ENCODE data around the gene EFNB2. TPM values are rescaled to one million over a fixed set of nuclear protein-coding genes. Genes with fewer than 3 reads are reported as not detected.

The EFNB2 gene
- total RNA-seq, 2 experiments from 2014 or later, result 0.05 to 0.14 TPM

- Mint-ChIP-seq H3K4me1 (peaks cover 15% of the 10 kb centered on the region), H3K27ac (no peak overlapping the region), H3K36me3 (ENCODE audit: low read depth) (no peaks in the 10 kb centered on the region), H3K4me3 (no peak overlapping the region), H3K27me3 (peaks cover 36% of the 10 kb centered on the region), H3K9me3 (ENCODE audit: low read depth) (no peaks in the 10 kb centered on the region)
- CTCF ChIA-PET, result no interaction called here
- POLR2A ChIA-PET, result no interaction called here
- DNase-seq (no peak), ATAC-seq (no peak)
- intact Hi-C loops (cut with DNase I, micrococcal nuclease), result loop anchor here in 1 of 2 experiments (5.0 to 10.0 kb wide), 2 partner anchors 626 to 1484 kb away; no protein-coding TSS in a partner anchor
Measured at GRCh38 chr13:106530980-106531481, 4.4 kb downstream of the EFNB2 start.

DNA sequence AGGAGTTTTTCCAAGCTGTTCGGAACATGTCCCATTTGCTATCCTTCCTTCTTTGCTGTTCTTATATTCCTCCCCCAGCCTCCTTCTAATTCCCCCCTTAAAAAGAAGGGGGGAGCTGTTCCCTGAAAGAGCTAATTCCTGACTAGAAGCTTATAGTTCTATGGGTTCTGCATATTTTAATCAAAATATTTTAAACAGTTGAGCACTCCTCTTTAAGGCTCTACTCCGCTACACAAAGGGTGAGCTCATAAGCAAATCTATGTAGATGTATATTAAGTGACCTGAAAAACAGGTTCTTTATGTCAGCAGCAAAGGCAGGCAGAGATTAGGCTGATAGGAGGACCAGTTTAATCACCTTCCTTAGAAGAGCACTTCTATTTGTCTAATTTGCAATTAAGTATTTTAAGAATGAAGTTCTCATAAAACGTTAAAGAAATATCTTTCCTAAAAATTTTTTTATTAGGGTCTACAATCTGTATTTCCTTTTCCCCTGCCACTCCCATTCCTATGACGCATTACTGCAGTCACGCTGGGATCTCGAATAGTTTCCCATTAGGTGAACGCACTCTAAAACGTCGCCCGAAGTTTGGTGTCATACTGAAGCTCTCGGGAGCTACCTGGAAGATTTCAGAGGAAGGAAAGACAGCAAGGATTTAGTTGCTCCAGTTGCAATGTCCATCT is 5.2 kb downstream of the EFNB2 start:
- Mint-ChIP-seq H3K4me3 (no peak overlapping the region), H3K4me1 (peaks cover 15% of the 10 kb centered on the region), H3K36me3 (ENCODE audit: low read depth) (no peaks in the 10 kb centered on the region), H3K27me3 (peaks cover 38% of the 10 kb centered on the region), H3K9me3 (ENCODE audit: low read depth) (no peaks in the 10 kb centered on the region), H3K27ac (no peak overlapping the region)
- ChIA-PET CTCF (interaction anchor here (0.5 kb wide), 1 partner anchor 90 kb away, joined by 3 read pairs; no protein-coding TSS in a partner anchor), POLR2A (no interaction called here)
- ATAC-seq (no peak), DNase-seq (no peak)
- intact Hi-C loops (cut with DNase I, micrococcal nuclease), result loop anchor here in 1 of 2 experiments (5.0 to 10.0 kb wide), 2 partner anchors 626 to 1483 kb away; no protein-coding TSS in a partner anchor

DNA sequence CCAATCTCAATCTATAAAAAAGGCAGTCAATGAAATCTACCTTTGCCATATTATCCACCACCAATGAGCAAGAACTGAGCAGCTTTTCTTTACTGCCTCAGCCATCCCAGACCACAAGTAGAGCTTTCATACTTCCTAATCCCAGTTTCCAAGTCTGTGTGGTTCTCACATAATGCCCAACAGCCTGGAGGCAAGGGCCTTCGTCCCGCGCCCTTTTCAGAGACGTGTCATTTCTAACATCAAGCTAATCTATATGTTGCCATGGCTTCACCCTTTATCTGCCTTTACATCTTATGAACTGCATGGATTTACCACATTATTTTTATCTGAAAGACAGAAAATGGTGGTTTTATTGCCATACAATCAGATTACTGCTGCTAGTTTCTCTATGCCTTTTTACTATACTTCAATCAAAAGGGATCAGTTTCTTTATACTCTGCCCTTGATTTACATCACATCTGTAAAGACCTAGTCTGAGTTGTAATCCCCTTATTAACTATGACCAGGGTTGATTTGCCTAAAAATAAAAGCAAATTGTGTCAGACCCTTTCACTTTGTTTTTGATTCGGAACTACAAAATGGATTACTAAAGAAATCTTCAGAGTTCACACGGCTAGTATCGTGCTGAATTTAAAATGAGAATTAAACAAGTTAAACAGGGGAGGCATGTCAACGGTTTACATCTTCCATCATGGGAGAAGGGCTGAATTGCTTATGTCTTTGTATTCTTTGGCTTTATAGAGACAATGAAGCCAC is 5.9 kb downstream of the EFNB2 start:
- Mint-ChIP-seq H3K27ac (no peak overlapping the region), H3K27me3 (peaks cover 38% of the 10 kb centered on the region), H3K4me1 (peaks cover 15% of the 10 kb centered on the region), H3K36me3 (ENCODE audit: low read depth) (no peaks in the 10 kb centered on the region), H3K4me3 (no peak overlapping the region), H3K9me3 (ENCODE audit: low read depth) (no peaks in the 10 kb centered on the region)
- POLR2A ChIA-PET, result no interaction called here
- DNase-seq, result no peak
- CTCF ChIA-PET, result interaction anchor here (0.5 kb wide), 1 partner anchor 91 kb away, joined by 3 read pairs; no protein-coding TSS in a partner anchor
- ATAC-seq, result no peak
- intact Hi-C loops (cut with DNase I, micrococcal nuclease), result loop anchor here in 1 of 2 experiments (5.0 to 10.0 kb wide), 2 partner anchors 625 to 1482 kb away; no protein-coding TSS in a partner anchor

GRCh38 chr13:106528718-106529414 is 6.6 kb downstream of the EFNB2 start:
- H3K27me3 Mint-ChIP-seq, result peaks cover 35% of the 10 kb centered on the region
- DNase-seq (no peak), ATAC-seq (no peak)
- intact Hi-C loops (cut with DNase I, micrococcal nuclease), result no loop called here
- no peak overlapping the region for H3K27ac Mint-ChIP-seq
- no peaks in the 10 kb centered on the region for H3K36me3 Mint-ChIP-seq (ENCODE audit: low read depth)
- peaks cover 14% of the 10 kb centered on the region for H3K4me1 Mint-ChIP-seq
- no peak overlapping the region for H3K4me3 Mint-ChIP-seq
- CTCF ChIA-PET, result no interaction called here
- POLR2A ChIA-PET, result no interaction called here
- H3K9me3 Mint-ChIP-seq (ENCODE audit: low read depth), result no peaks in the 10 kb centered on the region

- H3K27ac Mint-ChIP-seq, result no peak overlapping the region
- no peaks in the 10 kb centered on the region for H3K36me3 Mint-ChIP-seq (ENCODE audit: low read depth)
- no peak for DNase-seq
- POLR2A ChIA-PET, result no interaction called here
- peaks cover 6% of the 10 kb centered on the region for H3K4me1 Mint-ChIP-seq
- no peak overlapping the region for H3K4me3 Mint-ChIP-seq
- ATAC-seq, result no peak
- no peaks in the 10 kb centered on the region for H3K9me3 Mint-ChIP-seq (ENCODE audit: low read depth)
- intact Hi-C loops (cut with DNase I, micrococcal nuclease), result no loop called here
- H3K27me3 Mint-ChIP-seq, result peaks cover 29% of the 10 kb centered on the region
- CTCF ChIA-PET, result interaction anchor here (1.1 kb wide), 1 partner anchor 9 kb away, joined by 3 read pairs; no protein-coding TSS in a partner anchor
Measured at GRCh38 chr13:106527826-106528225, 7.6 kb downstream of the EFNB2 start.

DNA sequence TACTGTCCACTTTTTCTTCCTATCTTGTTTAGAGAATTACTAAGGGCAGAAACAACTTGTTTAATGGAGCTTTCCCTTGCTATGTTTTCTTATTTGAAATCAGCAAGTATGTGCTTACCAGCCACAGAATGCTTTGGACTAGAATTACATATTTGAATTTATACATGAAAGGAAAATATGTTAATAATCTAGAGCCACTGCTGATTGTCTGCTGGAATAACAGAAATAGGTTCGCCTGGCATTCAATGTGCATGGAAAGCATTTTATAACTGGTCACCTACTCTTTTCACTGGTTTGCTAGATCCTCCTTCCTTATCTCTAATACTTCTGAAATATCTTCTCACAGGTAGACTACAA is 8.0 kb downstream of the EFNB2 start:
- H3K27ac Mint-ChIP-seq, result no peak overlapping the region
- CTCF ChIA-PET, result interaction anchor here (1.1 kb wide), 1 partner anchor 9 kb away, joined by 3 read pairs; no protein-coding TSS in a partner anchor
- no peak for ATAC-seq

GRCh38 chr13:106526738-106527444 is 8.6 kb downstream of the EFNB2 start:
- H3K27me3 Mint-ChIP-seq, result peaks cover 20% of the 10 kb centered on the region
- CTCF ChIA-PET, result no interaction called here
- intact Hi-C loops (cut with DNase I, micrococcal nuclease), result no loop called here
- no peaks in the 10 kb centered on the region for H3K4me1 Mint-ChIP-seq
- DNase-seq (no peak), ATAC-seq (no peak)
- POLR2A ChIA-PET, result no interaction called here
- no peak overlapping the region for H3K27ac Mint-ChIP-seq
- H3K36me3 Mint-ChIP-seq (ENCODE audit: low read depth), result no peaks in the 10 kb centered on the region
- H3K4me3 Mint-ChIP-seq, result no peak overlapping the region
- H3K9me3 Mint-ChIP-seq (ENCODE audit: low read depth), result no peaks in the 10 kb centered on the region

More for the DNA sequence above, 8.0 kb downstream of the EFNB2 start:
- H3K4me3 Mint-ChIP-seq, result no peak overlapping the region
- peaks cover 2% of the 10 kb centered on the region for H3K4me1 Mint-ChIP-seq
- peaks cover 25% of the 10 kb centered on the region for H3K27me3 Mint-ChIP-seq
- H3K9me3 Mint-ChIP-seq (ENCODE audit: low read depth), result no peaks in the 10 kb centered on the region
- H3K36me3 Mint-ChIP-seq (ENCODE audit: low read depth), result no peaks in the 10 kb centered on the region
- no peak for DNase-seq
- POLR2A ChIA-PET, result no interaction called here
- intact Hi-C loops (cut with DNase I, micrococcal nuclease), result no loop called here

- Mint-ChIP-seq H3K9me3 (ENCODE audit: low read depth) (no peaks in the 10 kb centered on the region), H3K27ac (no peak overlapping the region), H3K4me3 (no peak overlapping the region), H3K4me1 (no peaks in the 10 kb centered on the region), H3K27me3 (peaks cover 19% of the 10 kb centered on the region), H3K36me3 (ENCODE audit: low read depth) (no peaks in the 10 kb centered on the region)
- intact Hi-C loops (cut with DNase I, micrococcal nuclease), result no loop called here
- POLR2A ChIA-PET, result no interaction called here
- CTCF ChIA-PET, result interaction anchor here (0.8 kb wide), 1 partner anchor 35 kb away, joined by 3 read pairs; no protein-coding TSS in a partner anchor
- DNase-seq (no peak), ATAC-seq (no peak)
Measured at GRCh38 chr13:106525865-106526264, 9.6 kb downstream of the EFNB2 start.

- DNase-seq (no peak), ATAC-seq (no peak)
- H3K36me3 Mint-ChIP-seq (ENCODE audit: low read depth), result no peaks in the 10 kb centered on the region
- no peaks in the 10 kb centered on the region for H3K4me1 Mint-ChIP-seq
- H3K27me3 Mint-ChIP-seq, result peaks cover 12% of the 10 kb centered on the region
- CTCF ChIA-PET, result interaction anchor here (1.3 kb wide), 1 partner anchor 12 kb away, joined by 5 read pairs; the partner anchor contains the start of gene EFNB2
- H3K4me3 Mint-ChIP-seq, result no peak overlapping the region
- no peaks in the 10 kb centered on the region for H3K9me3 Mint-ChIP-seq (ENCODE audit: low read depth)
- H3K27ac Mint-ChIP-seq, result no peak overlapping the region
- POLR2A ChIA-PET, result no interaction called here
- intact Hi-C loops (cut with DNase I, micrococcal nuclease), result no loop called here
Measured at GRCh38 chr13:106524108-106524507, 11.4 kb downstream of the EFNB2 start.

GRCh38 chr13:106523576-106523975 is 11.9 kb downstream of the EFNB2 start:
- ATAC-seq (no peak), DNase-seq (no peak)
- ChIA-PET CTCF (no interaction called here), POLR2A (no interaction called here)
- intact Hi-C loops (cut with DNase I, micrococcal nuclease), result no loop called here
- no peaks in the 10 kb centered on the region for H3K36me3 Mint-ChIP-seq (ENCODE audit: low read depth)
- H3K4me3 Mint-ChIP-seq, result no peak overlapping the region
- H3K9me3 Mint-ChIP-seq (ENCODE audit: low read depth), result no peaks in the 10 kb centered on the region
- H3K27me3 Mint-ChIP-seq, result peaks cover 10% of the 10 kb centered on the region
- H3K27ac Mint-ChIP-seq, result no peak overlapping the region
- H3K4me1 Mint-ChIP-seq, result no peaks in the 10 kb centered on the region

DNA sequence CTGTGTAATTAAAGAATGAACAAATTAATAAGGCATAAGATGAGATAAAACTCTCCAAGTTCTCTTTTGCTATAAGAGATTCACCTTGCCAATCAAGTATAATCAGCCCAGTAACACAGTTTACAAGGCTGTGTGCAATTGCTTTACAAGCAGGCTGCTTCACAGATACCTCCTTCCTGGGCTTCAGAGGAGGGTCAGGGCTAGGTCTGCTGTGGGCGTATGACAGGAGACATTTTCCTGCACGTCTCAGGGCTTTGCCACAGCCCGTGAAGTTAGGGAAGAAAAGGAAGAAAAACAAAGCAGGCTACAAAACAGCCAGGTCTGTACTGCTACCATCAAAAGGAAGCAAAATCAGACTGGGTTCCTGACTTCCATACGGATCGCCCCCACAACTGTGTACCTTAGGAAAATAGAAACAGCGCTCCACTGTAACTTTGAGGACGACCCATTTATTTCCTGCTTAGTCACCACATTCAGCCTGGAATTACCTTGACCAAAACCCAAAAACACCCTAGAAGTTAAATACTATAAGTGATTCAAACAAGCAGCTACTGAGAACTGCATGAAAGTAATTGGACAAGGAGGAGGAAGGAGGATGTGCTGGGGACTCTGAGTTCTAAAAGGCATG is 12.4 kb downstream of the EFNB2 start:
- POLR2A ChIA-PET, result no interaction called here
- peaks cover 8% of the 10 kb centered on the region for H3K27me3 Mint-ChIP-seq
- H3K9me3 Mint-ChIP-seq (ENCODE audit: low read depth), result no peaks in the 10 kb centered on the region
- CTCF ChIA-PET, result no interaction called here
- H3K27ac Mint-ChIP-seq, result no peak overlapping the region
- H3K4me3 Mint-ChIP-seq, result no peak overlapping the region
- ATAC-seq, result no peak
- DNase-seq, result no peak
- intact Hi-C loops (cut with DNase I, micrococcal nuclease), result no loop called here
- no peaks in the 10 kb centered on the region for H3K36me3 Mint-ChIP-seq (ENCODE audit: low read depth)
- no peaks in the 10 kb centered on the region for H3K4me1 Mint-ChIP-seq

Data from activated CD4-positive, alpha-beta T cell treated with anti-CD3 and anti-CD28 coated beads for 36 hours (primary cell).